Measurements from ENCODE around the gene TSPAN32. TPM values are rescaled to one million over a fixed set of nuclear protein-coding genes. Genes with fewer than 3 reads are reported as not detected.

The TSPAN32 gene
- total and polyA plus RNA-seq, 3 experiments from 2014 or later, result 6.6 to 68.5 (median 7.4) TPM

- H3K4me1 Mint-ChIP-seq, result peaks cover 14 to 31% (median 14%) of the 10 kb centered on the region in 3 donors
- POLR2A ChIA-PET, result interaction anchor here (1.5 kb wide), 1 partner anchor 9 kb away, joined by 4 read pairs; the partner anchor contains the start of genes C11orf21 and TSPAN32
- peaks cover 21% of the 10 kb centered on the region for H3K4me1 ChIP-seq (ENCODE audit: insufficient read depth, low read length)
- H3K9me3 Mint-ChIP-seq, result no peaks in the 10 kb centered on the region
- DNase-seq, result no peak
- H3K27me3 Mint-ChIP-seq, result no peaks in the 10 kb centered on the region
- no peak overlapping the region for H3K4me3 Mint-ChIP-seq
- H3K27ac Mint-ChIP-seq, result peak overlapping the region in 1 of 8 donors; percentile 74
- H3K36me3 Mint-ChIP-seq, result peaks cover 0 to 2% (median 0%) of the 10 kb centered on the region in 3 donors
- CTCF ChIA-PET, result interaction anchor here (0.9 to 2.9 kb wide), 3 partner anchors 90 to 223 kb away, joined by 3 to 13 read pairs (median 3); partner anchors contain the start of gene TSSC4
- H3K4me3 ChIP-seq (ENCODE audit: low read length), result no peak overlapping the region
- H3K27ac ChIP-seq (ENCODE audit: low read depth, low read length), result no peak overlapping the region
- no peaks in the 10 kb centered on the region for H3K36me3 ChIP-seq (ENCODE audit: insufficient read depth, low read length)
- no peaks in the 10 kb centered on the region for H3K27me3 ChIP-seq (ENCODE audit: insufficient read depth, low read length, poor library complexity, severe bottlenecking)
- no peaks in the 10 kb centered on the region for H3K9me3 ChIP-seq (ENCODE audit: low read length)
Measured at GRCh38 chr11:2310073-2310785, 8.4 kb downstream of the TSPAN32 start.

DNA sequence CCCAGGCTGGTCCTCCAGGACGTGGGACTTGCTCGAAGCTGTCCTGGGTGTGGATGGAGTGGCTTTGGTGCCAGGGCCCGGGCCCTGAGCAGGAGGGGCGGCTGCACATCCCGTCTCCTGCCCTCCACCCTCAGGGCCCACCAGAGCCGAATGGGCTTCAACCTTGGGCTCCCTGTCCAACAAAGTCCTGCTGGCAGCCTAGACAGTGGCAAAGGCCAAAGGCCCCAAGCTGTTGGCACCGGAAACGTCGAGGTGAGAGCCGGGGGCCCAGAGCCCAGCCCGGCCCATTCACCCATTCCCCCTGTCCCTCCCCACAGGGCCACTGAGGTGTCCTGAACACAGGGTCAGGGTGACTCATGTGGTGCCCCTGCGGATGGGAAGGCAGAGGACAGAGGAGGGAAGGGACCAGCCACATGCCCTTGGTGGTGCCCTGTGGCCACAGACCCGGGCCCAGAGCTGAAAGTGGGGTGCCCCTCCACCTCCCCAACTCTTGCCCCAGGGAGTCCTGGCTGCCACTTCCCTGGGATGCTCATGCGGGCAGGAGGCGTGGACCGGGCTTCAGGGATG is 9.1 kb downstream of the TSPAN32 start:
- Mint-ChIP-seq H3K27me3 (no peaks in the 10 kb centered on the region), H3K27ac (no peak overlapping the region), H3K9me3 (no peaks in the 10 kb centered on the region), H3K36me3 (peaks cover 0 to 2% (median 0%) of the 10 kb centered on the region in 3 donors), H3K4me1 (peaks cover 8 to 25% (median 11%) of the 10 kb centered on the region in 3 donors), H3K4me3 (no peak overlapping the region)
- H3K27ac ChIP-seq (ENCODE audit: low read depth, low read length), result no peak overlapping the region
- no peaks in the 10 kb centered on the region for H3K36me3 ChIP-seq (ENCODE audit: insufficient read depth, low read length)
- no peak for DNase-seq
- no peaks in the 10 kb centered on the region for H3K9me3 ChIP-seq (ENCODE audit: low read length)
- POLR2A ChIA-PET, result interaction anchor here (1.5 kb wide), 1 partner anchor 9 kb away, joined by 4 read pairs; the partner anchor contains the start of genes C11orf21 and TSPAN32
- H3K27me3 ChIP-seq (ENCODE audit: insufficient read depth, low read length, poor library complexity, severe bottlenecking), result no peaks in the 10 kb centered on the region
- peaks cover 15% of the 10 kb centered on the region for H3K4me1 ChIP-seq (ENCODE audit: insufficient read depth, low read length)
- no peak overlapping the region for H3K4me3 ChIP-seq (ENCODE audit: low read length)
- CTCF ChIA-PET, result interaction anchor here (0.6 to 2.9 kb wide), 6 partner anchors 12 to 222 kb away, joined by 3 to 13 read pairs (median 3); partner anchors contain the start of gene TSSC4

GRCh38 chr11:2311353-2312133 is 9.7 kb downstream of the TSPAN32 start:
- Mint-ChIP-seq H3K9me3 (no peaks in the 10 kb centered on the region), H3K27ac (peak overlapping the region in 3 of 8 donors; percentile 43 to 92 (median 75)), H3K27me3 (no peaks in the 10 kb centered on the region), H3K36me3 (no peaks in the 10 kb centered on the region), H3K4me1 (peaks cover 1 to 22% (median 4%) of the 10 kb centered on the region in 3 donors), H3K4me3 (no peak overlapping the region)
- no peaks in the 10 kb centered on the region for H3K36me3 ChIP-seq (ENCODE audit: insufficient read depth, low read length)
- no peak for DNase-seq
- no peak overlapping the region for H3K27ac ChIP-seq (ENCODE audit: low read depth, low read length)
- peaks cover 8% of the 10 kb centered on the region for H3K4me1 ChIP-seq (ENCODE audit: insufficient read depth, low read length)
- no peak overlapping the region for H3K4me3 ChIP-seq (ENCODE audit: low read length)
- POLR2A ChIA-PET, result no interaction called here
- no peaks in the 10 kb centered on the region for H3K9me3 ChIP-seq (ENCODE audit: low read length)
- no peaks in the 10 kb centered on the region for H3K27me3 ChIP-seq (ENCODE audit: insufficient read depth, low read length, poor library complexity, severe bottlenecking)
- CTCF ChIA-PET, result interaction anchor here (0.6 to 1.6 kb wide), 4 partner anchors 13 to 89 kb away, joined by 3 to 6 read pairs (median 3); partner anchors contain the start of gene TSSC4

DNA sequence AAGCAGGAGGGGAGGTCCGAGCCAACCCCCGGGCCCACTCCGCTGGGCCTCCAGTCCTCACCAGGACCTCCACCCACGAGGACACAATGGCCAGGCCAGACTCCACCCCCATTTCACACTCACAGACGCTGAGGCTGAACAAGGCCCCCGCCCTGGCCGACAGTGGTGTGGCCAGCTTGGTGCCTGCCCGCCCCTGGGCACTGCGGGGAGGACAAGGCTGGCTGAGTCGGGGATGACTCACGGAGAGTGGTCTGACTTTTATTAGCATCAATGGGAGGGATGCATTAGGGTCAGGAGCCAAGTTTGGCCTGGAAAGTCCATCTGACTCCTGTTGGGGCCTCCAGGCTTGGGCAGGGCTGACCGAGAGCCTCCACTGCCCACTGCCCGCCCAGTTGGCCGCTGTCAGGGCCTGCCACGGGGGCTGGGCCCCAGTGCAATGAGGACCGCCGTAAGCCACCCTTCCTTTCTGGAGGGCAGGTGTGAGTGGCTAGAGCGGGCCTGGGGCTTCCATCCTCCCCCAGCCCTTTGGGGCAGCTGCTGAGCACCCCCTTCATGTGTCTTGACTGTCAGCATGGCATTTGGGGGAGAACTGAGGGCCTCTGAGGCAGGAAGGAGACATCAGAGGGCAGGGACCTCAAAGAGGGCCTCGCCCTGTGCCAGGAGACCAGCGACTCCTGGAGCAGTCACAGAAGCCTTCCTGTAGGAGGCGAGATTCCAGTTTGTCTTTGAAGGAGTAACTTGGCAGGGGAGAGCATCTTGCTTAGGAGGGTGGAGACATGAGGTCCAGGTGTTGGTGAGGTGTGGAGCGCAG is 10.6 kb downstream of the TSPAN32 start:
- Mint-ChIP-seq H3K4me3 (no peak overlapping the region), H3K9me3 (no peaks in the 10 kb centered on the region), H3K27me3 (no peaks in the 10 kb centered on the region), H3K4me1 (peaks cover 6 to 27% (median 8%) of the 10 kb centered on the region in 3 donors), H3K27ac (peak overlapping the region in 1 of 8 donors; percentile 29), H3K36me3 (peaks cover 0 to 2% (median 0%) of the 10 kb centered on the region in 3 donors)
- DNase-seq, result no peak
- no peaks in the 10 kb centered on the region for H3K27me3 ChIP-seq (ENCODE audit: insufficient read depth, low read length, poor library complexity, severe bottlenecking)
- no peaks in the 10 kb centered on the region for H3K36me3 ChIP-seq (ENCODE audit: insufficient read depth, low read length)
- POLR2A ChIA-PET, result no interaction called here
- H3K4me1 ChIP-seq (ENCODE audit: insufficient read depth, low read length), result no peaks in the 10 kb centered on the region
- H3K27ac ChIP-seq (ENCODE audit: low read depth, low read length), result no peak overlapping the region
- no peaks in the 10 kb centered on the region for H3K9me3 ChIP-seq (ENCODE audit: low read length)
- CTCF ChIA-PET, result interaction anchor here (1.5 to 1.6 kb wide), 3 partner anchors 13 to 108 kb away, joined by 3 to 6 read pairs (median 5); no protein-coding TSS in a partner anchor
- no peak overlapping the region for H3K4me3 ChIP-seq (ENCODE audit: low read length)

- CTCF ChIA-PET, result interaction anchor here (1.5 kb wide), 1 partner anchor 107 kb away, joined by 5 read pairs; no protein-coding TSS in a partner anchor
- H3K27ac Mint-ChIP-seq, result peak overlapping the region in 1 of 8 donors; percentile 29
Measured at GRCh38 chr11:2313051-2313951, 11.5 kb downstream of the TSPAN32 start.

GRCh38 chr11:2314136-2314524 is 12.3 kb downstream of the TSPAN32 start:
- Histone ChIP-seq H3K4me1 (ENCODE audit: insufficient read depth, low read length) (no peaks in the 10 kb centered on the region), H3K27ac (ENCODE audit: low read depth, low read length) (no peak overlapping the region), H3K9me3 (ENCODE audit: low read length) (no peaks in the 10 kb centered on the region), H3K4me3 (ENCODE audit: low read length) (no peak overlapping the region), H3K27me3 (ENCODE audit: insufficient read depth, low read length, poor library complexity, severe bottlenecking) (no peaks in the 10 kb centered on the region), H3K36me3 (ENCODE audit: insufficient read depth, low read length) (no peaks in the 10 kb centered on the region)
- H3K36me3 Mint-ChIP-seq, result peaks cover 0 to 2% (median 0%) of the 10 kb centered on the region in 3 donors
- CTCF ChIA-PET, result interaction anchor here (1.5 kb wide), 1 partner anchor 107 kb away, joined by 5 read pairs; no protein-coding TSS in a partner anchor
- no peak overlapping the region for H3K27ac Mint-ChIP-seq
- no peak for DNase-seq
- no peak overlapping the region for H3K4me3 Mint-ChIP-seq
- POLR2A ChIA-PET, result interaction anchor here (1.6 kb wide), 1 partner anchor 86 kb away, joined by 10 read pairs; the partner anchor contains the start of gene TSSC4
- no peaks in the 10 kb centered on the region for H3K9me3 Mint-ChIP-seq
- H3K27me3 Mint-ChIP-seq, result no peaks in the 10 kb centered on the region
- H3K4me1 Mint-ChIP-seq, result peaks cover 4 to 23% (median 6%) of the 10 kb centered on the region in 3 donors

More at GRCh38 chr11:2313051-2313951, 11.5 kb downstream of the TSPAN32 start:
- Histone ChIP-seq H3K36me3 (ENCODE audit: insufficient read depth, low read length) (no peaks in the 10 kb centered on the region), H3K4me1 (ENCODE audit: insufficient read depth, low read length) (no peaks in the 10 kb centered on the region), H3K27ac (ENCODE audit: low read depth, low read length) (no peak overlapping the region), H3K27me3 (ENCODE audit: insufficient read depth, low read length, poor library complexity, severe bottlenecking) (no peaks in the 10 kb centered on the region), H3K9me3 (ENCODE audit: low read length) (no peaks in the 10 kb centered on the region), H3K4me3 (ENCODE audit: low read length) (no peak overlapping the region)
- POLR2A ChIA-PET, result interaction anchor here (1.6 kb wide), 1 partner anchor 87 kb away, joined by 10 read pairs; the partner anchor contains the start of gene TSSC4
- H3K4me1 Mint-ChIP-seq, result peaks cover 4 to 23% (median 6%) of the 10 kb centered on the region in 3 donors
- H3K4me3 Mint-ChIP-seq, result no peak overlapping the region
- no peak for DNase-seq
- H3K27me3 Mint-ChIP-seq, result no peaks in the 10 kb centered on the region
- peaks cover 0 to 2% (median 0%) of the 10 kb centered on the region in 3 donors for H3K36me3 Mint-ChIP-seq
- H3K9me3 Mint-ChIP-seq, result no peaks in the 10 kb centered on the region
